IMR-90 (cell line): ENCODE results near the gene KCNK7. TPM values are rescaled to one million over a fixed set of nuclear protein-coding genes. Genes with fewer than 3 reads are reported as not detected.
A peak's percentile ranks its signal among the peaks of the same experiment; 100 is the strongest.

Experiments
- ATAC-seq: fragments of 200-7000 bp; cut with Tn5 transposase; 2 replicates; pipeline ENCODE4 v1.9.1; 2020; ENCODE audit warnings: low read depth, mild to moderate bottlenecking, moderate library complexity
- BruUV-seq: library from RNA; stranded (reverse); fragments of 400-500 nt; replicated peaks from 2 replicates; lab custom pipeline; 2021; lab: Mats Ljungman, UMichigan
- CTCF ChIA-PET: fragments of 300-600 bp; formaldehyde crosslinking; extraction: SDS; loops from one replicate; lab custom pipeline; 2021; ENCODE audit warnings: antibody characterized with exemption; lab: Yijun Ruan, JAX
- POLR2A ChIA-PET: fragments of 300-600 bp; sonication (Branson Sonifier 250); formaldehyde crosslinking; loops from one replicate; lab custom pipeline; 2022; ENCODE audit warnings: antibody characterized with exemption; ENCODE audit not compliant: unreplicated experiment; lab: Charles Lee
- DNase-seq: peaks from one replicate; pipeline ENCODE4 v3.0.0; 2013
- H2AFZ ChIP-seq: replicated peaks from 2 replicates; pipeline ENCODE3; 2013; ENCODE audit warnings: low read length, mild to moderate bottlenecking; ENCODE audit not compliant: poor library complexity
- H2AK5ac ChIP-seq: 2 replicates; pipeline ENCODE4 v1.6.1; 2013; ENCODE audit warnings: low read depth, low read length, inconsistent platforms
- H2AK9ac ChIP-seq: replicated peaks from 2 replicates; pipeline ENCODE3; 2013; ENCODE audit warnings: mild to moderate bottlenecking, low read depth, low read length, moderate library complexity; ENCODE audit not compliant: poor library complexity
- H2BK120ac ChIP-seq: 2 replicates; pipeline ENCODE4 v1.6.1; 2013; ENCODE audit warnings: low read depth, low read length, inconsistent platforms
- H2BK15ac ChIP-seq: 3 replicates; pipeline ENCODE4 v1.6.1; 2013; ENCODE audit warnings: low read depth, low read length, inconsistent platforms
- H2BK20ac ChIP-seq: 2 replicates; pipeline ENCODE4 v1.6.1; 2013; ENCODE audit warnings: low read depth, mild to moderate bottlenecking, inconsistent platforms, low read length, moderate library complexity
- H2BK5ac ChIP-seq: 2 replicates; pipeline ENCODE4 v1.6.1; 2013; ENCODE audit warnings: mild to moderate bottlenecking, low read depth, low read length, inconsistent platforms; ENCODE audit not compliant: poor library complexity, severe bottlenecking
- H3K14ac ChIP-seq: replicated peaks from 2 replicates; pipeline ENCODE4 v1.6.1; 2013; ENCODE audit warnings: low read depth, low read length, inconsistent platforms
- H3K18ac ChIP-seq: 2 replicates; pipeline ENCODE4 v1.6.1; 2013; ENCODE audit warnings: low read depth, low read length, control low read depth
- H3K23ac ChIP-seq: 2 replicates; pipeline ENCODE4 v1.6.1; 2013; ENCODE audit warnings: low read depth, low read length, inconsistent platforms
- H3K27ac ChIP-seq: 2 replicates; pipeline ENCODE4 v1.5.1; 2013; ENCODE audit warnings: mild to moderate bottlenecking, control low read depth, low read length; ENCODE audit not compliant: insufficient read depth
- H3K27me3 ChIP-seq: 2 replicates; pipeline ENCODE4 v1.6.1; 2013; ENCODE audit warnings: low read length; ENCODE audit not compliant: control insufficient read depth, insufficient read depth
- H3K36me3 ChIP-seq: 2 replicates; pipeline ENCODE4 v1.6.1; 2013; ENCODE audit warnings: low read length, mixed read lengths; ENCODE audit not compliant: control insufficient read depth, insufficient read depth
- H3K4ac ChIP-seq: 2 replicates; pipeline ENCODE4 v1.6.1; 2013; ENCODE audit warnings: low read depth, low read length, inconsistent platforms
- H3K4me1 ChIP-seq: 2 replicates; pipeline ENCODE4 v1.6.1; 2013; ENCODE audit warnings: low read length, mixed read lengths; ENCODE audit not compliant: control insufficient read depth, insufficient read depth
- H3K4me2 ChIP-seq: 2 replicates; pipeline ENCODE4 v1.6.1; 2013; ENCODE audit warnings: low read depth, mild to moderate bottlenecking, control low read depth, low read length, moderate library complexity
- H3K4me3 ChIP-seq: 2 replicates; pipeline ENCODE4 v1.5.1; 2013; ENCODE audit warnings: low read depth, mild to moderate bottlenecking, control low read depth, low read length, moderate library complexity; ENCODE audit not compliant: insufficient read depth
- H3K56ac ChIP-seq: 2 replicates; pipeline ENCODE4 v1.6.1; 2013; ENCODE audit warnings: low read length, inconsistent platforms; ENCODE audit not compliant: insufficient read depth; ENCODE audit errors: extremely low read depth
- H3K79me1 ChIP-seq, 2 experiments: 2 replicates each; pipeline ENCODE4 v1.6.1; 2013; ENCODE audit warnings: low read length in 2 of 2, inconsistent platforms in 1 of 2, low read depth in 1 of 2
- H3K9ac ChIP-seq: 2 replicates; pipeline ENCODE4 v1.6.1; 2013; ENCODE audit warnings: low read depth, low read length, control low read depth
- H3K9me1 ChIP-seq: 2 replicates; pipeline ENCODE4 v1.6.1; 2013; ENCODE audit warnings: low read length, inconsistent platforms; ENCODE audit not compliant: insufficient read depth
- H3K9me3 ChIP-seq: 2 replicates; pipeline ENCODE4 v1.6.1; 2013; ENCODE audit warnings: low read length; ENCODE audit not compliant: control insufficient read depth, insufficient read depth
- H4K20me1 ChIP-seq: 2 replicates; pipeline ENCODE4 v1.6.1; 2013; ENCODE audit warnings: low read length, inconsistent platforms; ENCODE audit not compliant: insufficient read depth
- H4K5ac ChIP-seq: 2 replicates; pipeline ENCODE4 v1.6.1; 2013; ENCODE audit warnings: mild to moderate bottlenecking, low read depth, low read length, control low read depth
- H4K8ac ChIP-seq, 2 experiments: 2 replicates each; pipeline ENCODE4 v1.6.1; 2013; ENCODE audit warnings: low read depth in 2 of 2, low read length in 2 of 2, control low read depth in 1 of 2, inconsistent platforms in 1 of 2
- H4K91ac ChIP-seq: 2 replicates; pipeline ENCODE4 v1.6.1; 2013; ENCODE audit warnings: low read depth, low read length, inconsistent platforms; ENCODE audit not compliant: insufficient read depth
- BHLHE40 ChIP-seq: fragments of 150-350 bp; IDR thresholded peaks from 2 replicates; pipeline ENCODE4 v1.6.1; 2016; ENCODE audit warnings: mild to moderate bottlenecking, low read depth, low read length
- CEBPB ChIP-seq: IDR thresholded peaks from 2 replicates; pipeline ENCODE4 v1.6.1; 2012; ENCODE audit warnings: low read depth, low read length, improper control_type of control experiment
- CHD1 ChIP-seq: IDR thresholded peaks from 2 replicates; pipeline ENCODE4 v1.6.1; 2012; ENCODE audit warnings: low read depth, low read length, improper control_type of control experiment
- ELK1 ChIP-seq: fragments of 150-350 bp; IDR thresholded peaks from 2 replicates; pipeline ENCODE4 v1.6.1; 2016; ENCODE audit warnings: low read depth, mild to moderate bottlenecking, low read length, moderate library complexity, borderline replicate concordance
- FOS ChIP-seq: fragments of 150-350 bp; IDR thresholded peaks from 2 replicates; pipeline ENCODE4 v1.6.1; 2016; ENCODE audit warnings: low read depth, low read length
- MAFK ChIP-seq: IDR thresholded peaks from 2 replicates; pipeline ENCODE4 v1.6.1; 2012; ENCODE audit warnings: low read depth, low read length, improper control_type of control experiment
- MAZ ChIP-seq: IDR thresholded peaks from 2 replicates; pipeline ENCODE4 v1.6.1; 2012; ENCODE audit warnings: low read depth, mild to moderate bottlenecking, low read length, improper control_type of control experiment, moderate library complexity, borderline replicate concordance
- MXI1 ChIP-seq: IDR thresholded peaks from 2 replicates; pipeline ENCODE4 v1.6.1; 2012; ENCODE audit warnings: low read depth, mild to moderate bottlenecking, low read length, moderate library complexity, borderline replicate concordance
- NFE2L2 ChIP-seq: fragments of 150-350 bp; IDR thresholded peaks from 2 replicates; pipeline ENCODE4 v1.6.1; 2016; ENCODE audit warnings: low read depth, mild to moderate bottlenecking, low read length
- POLR2A ChIP-seq: IDR thresholded peaks from 2 replicates; pipeline ENCODE4 v1.6.1; 2012; ENCODE audit warnings: mild to moderate bottlenecking, low read depth, low read length
- RAD21 ChIP-seq: IDR thresholded peaks from 2 replicates; pipeline ENCODE4 v1.6.1; 2012; ENCODE audit warnings: low read length, improper control_type of control experiment
- RCOR1 ChIP-seq: IDR thresholded peaks from 2 replicates; pipeline ENCODE4 v1.6.1; 2012; ENCODE audit warnings: mild to moderate bottlenecking, low read length, improper control_type of control experiment; ENCODE audit not compliant: insufficient replicate concordance
- RFX5 ChIP-seq: IDR thresholded peaks from 2 replicates; pipeline ENCODE4 v1.8.0; 2012; ENCODE audit warnings: low read depth, mild to moderate bottlenecking, low read length, moderate library complexity
- SMC3 ChIP-seq: fragments of 150-350 bp; IDR thresholded peaks from 2 replicates; pipeline ENCODE4 v1.6.1; 2016; ENCODE audit warnings: low read depth, mild to moderate bottlenecking, antibody characterized with exemption, low read length, moderate library complexity
- USF2 ChIP-seq: fragments of 150-350 bp; IDR thresholded peaks from 2 replicates; pipeline ENCODE4 v1.6.1; 2017; ENCODE audit warnings: mild to moderate bottlenecking, antibody characterized with exemption, low read length, low read depth
- WGBS, 2 experiments: methylation state at CpG; one replicate each; pipeline versions ENCODE4 v1.1.5 to v1.1.7; 2013; ENCODE audit warnings: missing lambda C conversion rate in 2 of 2; ENCODE audit not compliant: insufficient read length in 1 of 2; ENCODE audit errors: extremely low coverage in 2 of 2; 5-methylcytosine and 5-hydroxymethylcytosine counted together
- dilution Hi-C: fragments of 300-500 bp; cut with HindIII; formaldehyde crosslinking; loops from one replicate; pipeline ENCODE4 v1.14.3; 2018; ENCODE audit warnings: low sequenced_read_pairs; ENCODE audit not compliant: unreplicated experiment
- in situ Hi-C: fragments of 300-500 bp; cut with MboI; formaldehyde crosslinking; loops from 3 replicates; pipeline ENCODE4 v1.14.3; 2019; ENCODE audit warnings: low sequenced_read_pairs, inconsistent platforms, mixed read lengths
- intact Hi-C: fragments of 100-400 bp; cut with micrococcal nuclease; formaldehyde crosslinking; loops from 2 replicates; pipeline ENCODE4 v1.10.0; 2022
- polyA plus RNA-seq, 3 experiments: library from polyadenylated mRNA; depleted of rRNA; stranded (reverse); fragments of >200 nt; gene quantifications; 2 replicates each; pipeline ENCODE4 v1.2.3, GENCODE V29; 2012; ENCODE audit warnings: low replicate concordance in 1 of 3
- total RNA-seq: library from RNA; depleted of rRNA; stranded (reverse); fragments of >200 nt; gene quantifications from 2 replicates; pipeline ENCODE4 v1.2.3, GENCODE V29; 2012

The KCNK7 gene
- total and polyA plus RNA-seq, 2 of the 4 experiments (the other 2 are of a cell fraction) = 0.09 TPM; not detected in 1

DNA sequence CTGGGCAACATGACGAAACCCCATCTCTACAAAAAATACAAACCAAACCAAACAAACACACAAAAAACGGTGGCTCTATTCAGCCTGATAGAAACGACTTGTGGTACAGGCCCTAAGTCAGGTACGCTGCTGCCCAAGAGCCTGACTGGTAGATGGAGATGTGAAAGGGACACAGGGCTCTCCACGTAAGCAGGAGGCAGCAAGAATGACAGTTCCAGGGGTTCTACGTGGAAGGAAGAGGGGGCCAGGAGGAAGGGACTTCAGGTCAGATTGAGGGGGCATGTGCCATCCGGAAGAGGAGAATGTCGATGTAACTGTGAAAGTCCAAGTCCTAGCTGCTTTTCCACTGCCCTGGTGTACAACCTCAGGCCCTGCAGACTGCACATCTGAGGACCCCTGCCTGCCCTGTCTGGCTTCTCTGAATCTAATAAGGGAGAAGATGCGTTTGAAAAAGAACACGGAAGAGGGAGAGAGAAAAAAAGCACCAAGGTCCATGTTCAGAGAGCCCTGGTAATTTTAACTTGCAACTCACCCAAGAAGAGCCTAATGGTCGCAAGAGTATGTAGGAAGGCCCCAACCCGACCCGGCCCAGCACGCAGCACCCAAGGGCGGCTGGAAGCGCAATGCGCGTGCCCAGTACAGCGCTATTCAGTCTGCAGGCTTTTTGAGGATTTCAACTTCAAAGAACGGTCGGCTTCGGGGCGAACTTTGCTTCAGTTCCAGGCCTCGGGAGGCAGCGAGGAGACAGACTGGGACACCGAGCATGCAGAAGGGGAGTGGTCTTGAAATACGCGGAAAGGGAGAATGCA is 26.2 kb downstream of the KCNK7 start:
- BruUV-seq = no TSS peak
- peak overlapping the region; percentile 84 for H4K91ac ChIP-seq
- ATAC-seq = peak; percentile 10
- TF ChIP-seq ELK1 = no peak
- TF ChIP-seq MXI1 = no peak
- no peak for TF ChIP-seq CHD1
- TF ChIP-seq USF2 = no peak
- no peak for TF ChIP-seq FOS
- TF ChIP-seq RFX5 = no peak
- no peak for TF ChIP-seq MAFK
- TF ChIP-seq BHLHE40 = no peak
- TF ChIP-seq SMC3 = no peak
- TF ChIP-seq RCOR1 = no peak
- TF ChIP-seq CEBPB = no peak
- TF ChIP-seq MAZ = no peak
- TF ChIP-seq NFE2L2 = no peak
- TF ChIP-seq RAD21 = no peak
- TF ChIP-seq POLR2A = no peak

More for the DNA sequence above, 26.2 kb downstream of the KCNK7 start:
- Histone ChIP-seq H3K14ac (peak overlapping the region; percentile 95), H3K56ac (peak overlapping the region; percentile 96), H3K4me3 (peak overlapping the region; percentile 79), H4K8ac (peak overlapping the region; percentile 82 to 98), H3K79me1 (peaks cover 18 to 66% of the 10 kb centered on the region in 2 experiments), H2BK20ac (peak overlapping the region; percentile 30; the same call in 1 of the 2 replicates), H2AK9ac (peak overlapping the region; percentile 95), H3K27ac (peak overlapping the region; percentile 78), H3K4me2 (peak overlapping the region; percentile 77), H3K18ac (peak overlapping the region; percentile 23), H3K9me1 (peaks cover 15% of the 10 kb centered on the region), H2BK5ac (peak overlapping the region; percentile 85), H3K27me3 (no peaks in the 10 kb centered on the region), H4K5ac (peak overlapping the region; percentile 90), H3K36me3 (0 out of 2 replicates have a peak, but pooled peaks cover 1% of the 10 kb centered on the region), H3K23ac (peak overlapping the region; percentile 96), H3K9ac (peak overlapping the region; percentile 83), H3K4me1 (peaks cover 14% of the 10 kb centered on the region), H2AFZ (peak overlapping the region; percentile 98), H2BK120ac (peak overlapping the region; percentile 30), H3K4ac (peak overlapping the region; percentile 94), H4K20me1 (peaks cover 22% of the 10 kb centered on the region), H2AK5ac (peak overlapping the region; percentile 90), H3K9me3 (no peaks in the 10 kb centered on the region), H2BK15ac (peak overlapping the region; percentile 69; the same call in 1 of the 3 replicates)
- ChIA-PET POLR2A (no interaction called here), CTCF (interaction anchor here (1.1 kb wide), 1 partner anchor 28 kb away, joined by 9 read pairs; no protein-coding TSS in a partner anchor)
- 4% methylated on average over 11 of the region's 28 CpGs; no CpG with 5 or more reads in 1 of the 2 experiments for WGBS, 2 experiments
- intact Hi-C loops (no loop called here), dilution Hi-C loops (no loop called here), in situ Hi-C loops (no loop called here)
- DNase-seq = no peak
